ENCODE measurements around the gene FBXL7. TPM values are rescaled to one million over a fixed set of nuclear protein-coding genes. Genes with fewer than 3 reads are reported as not detected.

Gene FBXL7
- total RNA-seq, 1 experiment from 2014 or later, result not detected

DNA sequence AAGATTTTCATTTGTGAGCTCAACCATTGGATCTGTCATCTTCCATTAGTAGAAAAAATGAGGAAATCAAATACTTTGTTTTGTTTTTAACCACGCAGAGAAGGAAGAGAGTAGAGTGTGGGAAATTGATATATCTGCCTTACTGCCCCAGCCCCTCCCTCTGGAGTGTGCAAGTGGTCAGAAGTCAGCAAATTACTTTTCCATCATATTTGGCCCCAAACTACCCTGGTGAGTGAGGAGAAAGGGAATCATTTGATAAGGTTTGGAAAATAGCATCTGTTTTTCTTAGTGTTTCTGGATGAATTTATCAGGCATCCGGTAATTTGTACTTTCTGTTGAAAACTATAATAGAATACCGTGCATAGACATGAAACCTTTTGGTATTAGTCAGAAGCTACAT is 352.2 kb downstream of the FBXL7 start:
- intact Hi-C loops (cut with micrococcal nuclease; ENCODE audit: unreplicated experiment) (no loop called here), in situ Hi-C loops (cut with HindIII; ENCODE audit: low pct_unique_long_range_greater_than_20kb, low sequenced_read_pairs) (no loop called here)
- H3K9me3 ChIP-seq (ENCODE audit: control insufficient read depth, insufficient read depth, low read depth, low read length), result no peaks in the 10 kb centered on the region; the same call in 1 of the 2 replicates
- BruUV-seq (replicated peaks), result no TSS peak
- H3K4me3 ChIP-seq (ENCODE audit: low read depth in 2 of 2, low read length in 2 of 2), result no peak overlapping the region
- H3K27ac ChIP-seq (ENCODE audit: low read length), result no peak overlapping the region
- TF ChIP-seq POLR2AphosphoS5 (IDR thresholded peaks at IDR 0.05; ENCODE audit: low read depth, low read length) (no peak), SIN3A (IDR thresholded peaks at IDR 0.05; ENCODE audit: borderline replicate concordance, insufficient read depth, low read depth, low read length) (no peak), TCF7L2 (IDR thresholded peaks at IDR 0.05; ENCODE audit: low read depth, low read length) (no peak)
- TF ChIP-seq, protein P1, sequence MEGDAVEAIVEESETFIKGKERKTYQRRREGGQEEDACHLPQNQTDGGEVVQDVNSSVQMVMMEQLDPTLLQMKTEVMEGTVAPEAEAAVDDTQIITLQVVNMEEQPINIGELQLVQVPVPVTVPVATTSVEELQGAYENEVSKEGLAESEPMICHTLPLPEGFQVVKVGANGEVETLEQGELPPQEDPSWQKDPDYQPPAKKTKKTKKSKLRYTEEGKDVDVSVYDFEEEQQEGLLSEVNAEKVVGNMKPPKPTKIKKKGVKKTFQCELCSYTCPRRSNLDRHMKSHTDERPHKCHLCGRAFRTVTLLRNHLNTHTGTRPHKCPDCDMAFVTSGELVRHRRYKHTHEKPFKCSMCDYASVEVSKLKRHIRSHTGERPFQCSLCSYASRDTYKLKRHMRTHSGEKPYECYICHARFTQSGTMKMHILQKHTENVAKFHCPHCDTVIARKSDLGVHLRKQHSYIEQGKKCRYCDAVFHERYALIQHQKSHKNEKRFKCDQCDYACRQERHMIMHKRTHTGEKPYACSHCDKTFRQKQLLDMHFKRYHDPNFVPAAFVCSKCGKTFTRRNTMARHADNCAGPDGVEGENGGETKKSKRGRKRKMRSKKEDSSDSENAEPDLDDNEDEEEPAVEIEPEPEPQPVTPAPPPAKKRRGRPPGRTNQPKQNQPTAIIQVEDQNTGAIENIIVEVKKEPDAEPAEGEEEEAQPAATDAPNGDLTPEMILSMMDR (IDR thresholded peaks at IDR 0.05), result no peak
- CTCF ChIA-PET, result no interaction called here
- POLR2A ChIA-PET, result no interaction called here
- H3K4me1 ChIP-seq (ENCODE audit: control insufficient read depth, insufficient read depth, low read length), result no peaks in the 10 kb centered on the region
- H3K36me3 ChIP-seq (ENCODE audit: control insufficient read depth, insufficient read depth, low read length), result no peaks in the 10 kb centered on the region
- no peak for ATAC-seq
- no peaks in the 10 kb centered on the region for H3K27me3 ChIP-seq (ENCODE audit: control insufficient read depth, insufficient read depth, low read length)
- DNase-seq (ENCODE audit: low read depth, low spot score), result no peak

DNA sequence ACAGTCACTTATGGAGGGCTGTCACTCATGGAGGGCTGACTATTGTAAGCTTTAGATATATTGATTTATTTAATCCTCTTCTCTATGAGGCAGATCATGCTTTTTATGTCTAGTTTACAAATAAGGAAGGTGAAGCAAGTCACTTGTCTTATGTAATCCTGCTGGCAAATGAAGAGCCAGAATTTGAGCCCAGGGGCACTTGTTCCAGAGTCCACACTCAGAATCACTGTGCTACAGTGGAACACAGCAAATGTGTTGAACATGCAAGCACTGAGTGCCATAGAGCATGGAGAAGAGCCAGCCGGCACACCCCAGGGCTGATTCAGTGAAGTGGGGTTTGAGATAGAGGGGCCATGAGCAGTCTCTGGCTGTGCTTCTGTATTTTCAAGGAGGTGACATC is 353.0 kb downstream of the FBXL7 start:
- POLR2A ChIA-PET, result no interaction called here
- TF ChIP-seq, protein P1 (IDR thresholded peaks at IDR 0.05), result no peak
- TF ChIP-seq POLR2AphosphoS5 (IDR thresholded peaks at IDR 0.05; ENCODE audit: low read depth, low read length) (no peak), TCF7L2 (IDR thresholded peaks at IDR 0.05; ENCODE audit: low read depth, low read length) (no peak), SIN3A (IDR thresholded peaks at IDR 0.05; ENCODE audit: borderline replicate concordance, insufficient read depth, low read depth, low read length) (no peak)
- TF ChIP-seq, protein P2, sequence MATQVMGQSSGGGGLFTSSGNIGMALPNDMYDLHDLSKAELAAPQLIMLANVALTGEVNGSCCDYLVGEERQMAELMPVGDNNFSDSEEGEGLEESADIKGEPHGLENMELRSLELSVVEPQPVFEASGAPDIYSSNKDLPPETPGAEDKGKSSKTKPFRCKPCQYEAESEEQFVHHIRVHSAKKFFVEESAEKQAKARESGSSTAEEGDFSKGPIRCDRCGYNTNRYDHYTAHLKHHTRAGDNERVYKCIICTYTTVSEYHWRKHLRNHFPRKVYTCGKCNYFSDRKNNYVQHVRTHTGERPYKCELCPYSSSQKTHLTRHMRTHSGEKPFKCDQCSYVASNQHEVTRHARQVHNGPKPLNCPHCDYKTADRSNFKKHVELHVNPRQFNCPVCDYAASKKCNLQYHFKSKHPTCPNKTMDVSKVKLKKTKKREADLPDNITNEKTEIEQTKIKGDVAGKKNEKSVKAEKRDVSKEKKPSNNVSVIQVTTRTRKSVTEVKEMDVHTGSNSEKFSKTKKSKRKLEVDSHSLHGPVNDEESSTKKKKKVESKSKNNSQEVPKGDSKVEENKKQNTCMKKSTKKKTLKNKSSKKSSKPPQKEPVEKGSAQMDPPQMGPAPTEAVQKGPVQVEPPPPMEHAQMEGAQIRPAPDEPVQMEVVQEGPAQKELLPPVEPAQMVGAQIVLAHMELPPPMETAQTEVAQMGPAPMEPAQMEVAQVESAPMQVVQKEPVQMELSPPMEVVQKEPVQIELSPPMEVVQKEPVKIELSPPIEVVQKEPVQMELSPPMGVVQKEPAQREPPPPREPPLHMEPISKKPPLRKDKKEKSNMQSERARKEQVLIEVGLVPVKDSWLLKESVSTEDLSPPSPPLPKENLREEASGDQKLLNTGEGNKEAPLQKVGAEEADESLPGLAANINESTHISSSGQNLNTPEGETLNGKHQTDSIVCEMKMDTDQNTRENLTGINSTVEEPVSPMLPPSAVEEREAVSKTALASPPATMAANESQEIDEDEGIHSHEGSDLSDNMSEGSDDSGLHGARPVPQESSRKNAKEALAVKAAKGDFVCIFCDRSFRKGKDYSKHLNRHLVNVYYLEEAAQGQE (IDR thresholded peaks at IDR 0.05; ENCODE audit: insufficient read depth in 1 of 2, low read depth in 2 of 2, low read length in 1 of 2), result no peak

More for the DNA sequence above, 353.0 kb downstream of the FBXL7 start:
- Histone ChIP-seq H3K27me3 (ENCODE audit: control insufficient read depth, insufficient read depth, low read length) (no peaks in the 10 kb centered on the region), H3K9me3 (ENCODE audit: control insufficient read depth, insufficient read depth, low read depth, low read length) (no peaks in the 10 kb centered on the region; the same call in 1 of the 2 replicates), H3K4me3 (ENCODE audit: low read depth in 2 of 2, low read length in 2 of 2) (no peak overlapping the region), H3K4me1 (ENCODE audit: control insufficient read depth, insufficient read depth, low read length) (no peaks in the 10 kb centered on the region), H3K27ac (ENCODE audit: low read length) (no peak overlapping the region), H3K36me3 (ENCODE audit: control insufficient read depth, insufficient read depth, low read length) (no peaks in the 10 kb centered on the region)
- ATAC-seq, result no peak
- in situ Hi-C loops (cut with HindIII; ENCODE audit: low pct_unique_long_range_greater_than_20kb, low sequenced_read_pairs) (no loop called here), intact Hi-C loops (cut with micrococcal nuclease; ENCODE audit: unreplicated experiment) (no loop called here)
- BruUV-seq (replicated peaks), result no TSS peak
- CTCF ChIA-PET, result interaction anchor here (0.7 kb wide), 1 partner anchor 705 kb away, joined by 4 read pairs; no protein-coding TSS in a partner anchor
- DNase-seq (ENCODE audit: low read depth, low spot score), result no peak

Data from Panc1 (cell line).